ENCODE measurements around the gene ZMYM3.

GRCh38 chrX:71199252-71200008 lies 54.5 kb downstream of the ZMYM3 start:
- TF ChIP-seq, protein P1, sequence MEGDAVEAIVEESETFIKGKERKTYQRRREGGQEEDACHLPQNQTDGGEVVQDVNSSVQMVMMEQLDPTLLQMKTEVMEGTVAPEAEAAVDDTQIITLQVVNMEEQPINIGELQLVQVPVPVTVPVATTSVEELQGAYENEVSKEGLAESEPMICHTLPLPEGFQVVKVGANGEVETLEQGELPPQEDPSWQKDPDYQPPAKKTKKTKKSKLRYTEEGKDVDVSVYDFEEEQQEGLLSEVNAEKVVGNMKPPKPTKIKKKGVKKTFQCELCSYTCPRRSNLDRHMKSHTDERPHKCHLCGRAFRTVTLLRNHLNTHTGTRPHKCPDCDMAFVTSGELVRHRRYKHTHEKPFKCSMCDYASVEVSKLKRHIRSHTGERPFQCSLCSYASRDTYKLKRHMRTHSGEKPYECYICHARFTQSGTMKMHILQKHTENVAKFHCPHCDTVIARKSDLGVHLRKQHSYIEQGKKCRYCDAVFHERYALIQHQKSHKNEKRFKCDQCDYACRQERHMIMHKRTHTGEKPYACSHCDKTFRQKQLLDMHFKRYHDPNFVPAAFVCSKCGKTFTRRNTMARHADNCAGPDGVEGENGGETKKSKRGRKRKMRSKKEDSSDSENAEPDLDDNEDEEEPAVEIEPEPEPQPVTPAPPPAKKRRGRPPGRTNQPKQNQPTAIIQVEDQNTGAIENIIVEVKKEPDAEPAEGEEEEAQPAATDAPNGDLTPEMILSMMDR (IDR thresholded peaks at IDR 0.05): no peak
- TF ChIP-seq RAD21 (conservative IDR thresholded peaks at IDR 0.05 in 1 of 2, IDR thresholded peaks at IDR 0.05 in 1 of 2): no peak
- no peak for TF ChIP-seq HDAC2 (IDR thresholded peaks at IDR 0.05)
- TF ChIP-seq POLR2A (IDR thresholded peaks at IDR 0.05; ENCODE audit: low read length): no peak
- TF ChIP-seq SMC3 (IDR thresholded peaks at IDR 0.05): no peak
- TF ChIP-seq KDM1A (IDR thresholded peaks at IDR 0.05; ENCODE audit: low read depth): no peak
- TF ChIP-seq CEBPB (IDR thresholded peaks at IDR 0.05): no peak
- no peak for TF ChIP-seq EP300 (IDR thresholded peaks at IDR 0.05)
- TF ChIP-seq REST (IDR thresholded peaks at IDR 0.05): no peak
- no peak for TF ChIP-seq USF2 (IDR thresholded peaks at IDR 0.05)
- no peak for TF ChIP-seq SREBF2 (IDR thresholded peaks at IDR 0.05)
- TF ChIP-seq CHD2 (IDR thresholded peaks at IDR 0.05; ENCODE audit: low read length, partially characterized antibody): no peak
- TF ChIP-seq FOSL2 (IDR thresholded peaks at IDR 0.05): no peak
- no peak for TF ChIP-seq FOSL2 (CRISPR knock-in tag; IDR thresholded peaks at IDR 0.05)

Data from A549 (cell line).